HEK293T (cell line): ENCODE results near the gene FARP1.

ENCODE experiments used
- BHLHE40 ChIP-seq: fragments of 450-650 bp; IDR thresholded peaks from 2 replicates; pipeline ENCODE4 v1.6.1; 2016; ENCODE audit warnings: mild to moderate bottlenecking, moderate library complexity, borderline replicate concordance
- CTBP1 ChIP-seq: fragments of 450-650 bp; IDR thresholded peaks from 2 replicates; pipeline ENCODE4 v1.6.1; 2016; ENCODE audit warnings: borderline replicate concordance
- ELF4 ChIP-seq: fragments of 450-650 bp; IDR thresholded peaks from 2 replicates; pipeline ENCODE4 v1.6.1; 2017; ENCODE audit warnings: antibody characterized with exemption
- FOXA1 ChIP-seq: fragments of 450-650 bp; IDR thresholded peaks from 2 replicates; pipeline ENCODE4 v1.6.1; 2016; ENCODE audit warnings: mild to moderate bottlenecking
- FOXK2 ChIP-seq: fragments of 450-650 bp; IDR thresholded peaks from 2 replicates; pipeline ENCODE4 v1.6.1; 2016; ENCODE audit warnings: mild to moderate bottlenecking
- FOXM1 ChIP-seq: fragments of 450-650 bp; IDR thresholded peaks from 2 replicates; pipeline ENCODE4 v1.6.1; 2017; ENCODE audit warnings: mild to moderate bottlenecking, borderline replicate concordance
- HDGF ChIP-seq: fragments of 450-650 bp; IDR thresholded peaks from 2 replicates; pipeline ENCODE4 v1.6.1; 2017; ENCODE audit warnings: antibody characterized with exemption, borderline replicate concordance
- L3MBTL2 ChIP-seq: fragments of 450-650 bp; conservative IDR thresholded peaks from 2 replicates; pipeline ENCODE4 v1.6.1; 2016; ENCODE audit warnings: mild to moderate bottlenecking
- LEF1 ChIP-seq: fragments of 450-650 bp; IDR thresholded peaks from 2 replicates; pipeline ENCODE4 v1.6.1; 2017; ENCODE audit warnings: mild to moderate bottlenecking, borderline replicate concordance
- NFRKB ChIP-seq: fragments of 450-650 bp; IDR thresholded peaks from 2 replicates; pipeline ENCODE4 v1.6.1; 2016; ENCODE audit warnings: mild to moderate bottlenecking, moderate library complexity
- SP1 ChIP-seq: fragments of 450-650 bp; IDR thresholded peaks from 2 replicates; pipeline ENCODE4 v1.6.1; 2017
- TARDBP ChIP-seq: fragments of 450-650 bp; IDR thresholded peaks from 2 replicates; pipeline ENCODE4 v1.6.1; 2016
- ZNF384 ChIP-seq: fragments of 450-650 bp; IDR thresholded peaks from 2 replicates; pipeline ENCODE4 v1.6.1; 2016

GRCh38 chr13:98447130-98447529 lies 304.2 kb downstream of the FARP1 start:
- TF ChIP-seq HDGF (no peak), FOXA1 (no peak), FOXK2 (no peak), FOXM1 (no peak), CTBP1 (no peak), L3MBTL2 (no peak), ZNF384 (no peak), ELF4 (no peak), SP1 (no peak), BHLHE40 (no peak), NFRKB (no peak), LEF1 (no peak), TARDBP (no peak)
